C4-2B (cell line): ENCODE results near the gene YWHAG.

Experiments used
- H3K27ac ChIP-seq: fragments of 450-650 bp; 2 replicates; pipeline ENCODE4 v1.5.1; 2017
- ZFX ChIP-seq: fragments of 450-650 bp; IDR thresholded peaks from 2 replicates; pipeline ENCODE4 v1.6.1; 2017
- TF ChIP-seq, protein P1 (sequence below): fragments of 450-650 bp; conservative IDR thresholded peaks from 2 replicates; pipeline ENCODE4 v1.5.1; 2017; ENCODE audit warnings: mild to moderate bottlenecking

YWHAG gene

GRCh38 chr7:76359111-76359977, 553 bp upstream of the YWHAG start:
- TF ChIP-seq, protein P1, sequence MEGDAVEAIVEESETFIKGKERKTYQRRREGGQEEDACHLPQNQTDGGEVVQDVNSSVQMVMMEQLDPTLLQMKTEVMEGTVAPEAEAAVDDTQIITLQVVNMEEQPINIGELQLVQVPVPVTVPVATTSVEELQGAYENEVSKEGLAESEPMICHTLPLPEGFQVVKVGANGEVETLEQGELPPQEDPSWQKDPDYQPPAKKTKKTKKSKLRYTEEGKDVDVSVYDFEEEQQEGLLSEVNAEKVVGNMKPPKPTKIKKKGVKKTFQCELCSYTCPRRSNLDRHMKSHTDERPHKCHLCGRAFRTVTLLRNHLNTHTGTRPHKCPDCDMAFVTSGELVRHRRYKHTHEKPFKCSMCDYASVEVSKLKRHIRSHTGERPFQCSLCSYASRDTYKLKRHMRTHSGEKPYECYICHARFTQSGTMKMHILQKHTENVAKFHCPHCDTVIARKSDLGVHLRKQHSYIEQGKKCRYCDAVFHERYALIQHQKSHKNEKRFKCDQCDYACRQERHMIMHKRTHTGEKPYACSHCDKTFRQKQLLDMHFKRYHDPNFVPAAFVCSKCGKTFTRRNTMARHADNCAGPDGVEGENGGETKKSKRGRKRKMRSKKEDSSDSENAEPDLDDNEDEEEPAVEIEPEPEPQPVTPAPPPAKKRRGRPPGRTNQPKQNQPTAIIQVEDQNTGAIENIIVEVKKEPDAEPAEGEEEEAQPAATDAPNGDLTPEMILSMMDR: peak; percentile 96
- TF ChIP-seq ZFX: no peak
- peak overlapping the region; percentile 99 for H3K27ac ChIP-seq

GRCh38 chr7:76358011-76358480, 745 bp downstream of the YWHAG start:
- TF ChIP-seq, protein P1: no peak
- no peak for TF ChIP-seq ZFX
- H3K27ac ChIP-seq: peak overlapping the region; percentile 99

- peak overlapping the region; percentile 99 for H3K27ac ChIP-seq
- TF ChIP-seq, protein P1: no peak
- no peak for TF ChIP-seq ZFX
Observed at GRCh38 chr7:76357475-76358010, 1.2 kb downstream of the YWHAG start.

DNA sequence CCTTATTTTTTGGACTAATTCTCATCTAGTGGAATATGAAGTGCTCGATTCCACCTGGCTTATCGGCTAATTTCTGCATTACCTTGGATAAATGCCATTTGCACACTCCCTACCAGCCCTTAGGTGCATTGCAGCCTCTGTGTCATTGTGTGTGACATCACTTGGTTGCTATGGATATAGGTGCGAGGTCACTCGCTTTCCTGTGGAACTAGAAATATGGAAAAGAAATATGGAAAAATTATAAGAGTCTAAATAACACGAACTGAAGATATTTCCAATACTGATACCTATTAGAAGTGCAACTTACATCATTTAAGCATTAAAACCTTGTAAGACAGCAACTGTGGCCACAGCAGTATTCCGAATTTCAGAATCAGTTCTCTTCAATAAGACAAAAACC, 2.0 kb downstream of the YWHAG start:
- no peak for TF ChIP-seq ZFX
- TF ChIP-seq, protein P1: no peak
- no peak overlapping the region for H3K27ac ChIP-seq

- TF ChIP-seq, protein P1: no peak
- TF ChIP-seq ZFX: no peak
- H3K27ac ChIP-seq: no peak overlapping the region
Observed at GRCh38 chr7:76356115-76356514, 2.7 kb downstream of the YWHAG start.

DNA sequence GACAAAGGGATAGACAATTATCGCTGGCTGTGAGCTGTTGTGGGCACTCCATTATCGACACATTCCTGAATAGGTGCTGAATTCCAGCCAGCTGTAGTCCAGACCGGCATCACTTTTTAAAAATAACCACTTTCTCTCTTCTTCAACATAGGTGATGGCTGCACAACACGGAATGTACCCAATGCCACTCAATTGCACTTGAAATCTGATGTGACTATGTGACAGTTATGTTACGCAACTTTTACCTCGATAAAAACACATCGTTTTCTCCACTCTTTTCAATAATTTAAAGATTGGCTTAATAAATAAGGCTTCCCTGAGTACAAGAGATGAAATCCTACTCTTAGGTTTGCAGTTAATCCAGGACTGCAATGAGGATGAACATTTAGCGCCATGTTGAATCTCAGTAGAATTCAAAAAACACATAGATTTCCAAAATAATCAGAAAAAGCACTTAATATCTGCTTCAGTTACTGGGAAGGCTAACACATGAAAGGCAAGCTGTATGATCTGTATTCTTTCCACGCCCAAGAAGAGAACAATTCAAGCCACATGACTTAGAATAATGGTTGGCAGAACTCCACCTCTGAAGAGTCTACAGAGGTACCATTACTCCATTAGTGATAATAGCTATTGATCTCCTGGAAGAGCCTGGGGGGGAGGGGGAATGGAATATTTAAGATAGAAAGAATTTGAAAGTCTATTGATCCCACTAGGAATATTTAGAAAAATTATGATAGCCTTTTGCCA, 3.6 kb downstream of the YWHAG start:
- TF ChIP-seq ZFX: no peak
- TF ChIP-seq, protein P1: no peak

More for the DNA sequence above, 3.6 kb downstream of the YWHAG start:
- H3K27ac ChIP-seq: no peak overlapping the region
